ENCODE results near the gene SDF2L1. TPM values are rescaled to one million over a fixed set of nuclear protein-coding genes. Genes with fewer than 3 reads are reported as not detected.

Gene SDF2L1
- total and polyA plus RNA-seq, 9 of the 15 experiments (the other 6 are each of a cell fraction or from before 2014, with no cell fraction given), result 15.1 to 989 (median 124) TPM

DNA sequence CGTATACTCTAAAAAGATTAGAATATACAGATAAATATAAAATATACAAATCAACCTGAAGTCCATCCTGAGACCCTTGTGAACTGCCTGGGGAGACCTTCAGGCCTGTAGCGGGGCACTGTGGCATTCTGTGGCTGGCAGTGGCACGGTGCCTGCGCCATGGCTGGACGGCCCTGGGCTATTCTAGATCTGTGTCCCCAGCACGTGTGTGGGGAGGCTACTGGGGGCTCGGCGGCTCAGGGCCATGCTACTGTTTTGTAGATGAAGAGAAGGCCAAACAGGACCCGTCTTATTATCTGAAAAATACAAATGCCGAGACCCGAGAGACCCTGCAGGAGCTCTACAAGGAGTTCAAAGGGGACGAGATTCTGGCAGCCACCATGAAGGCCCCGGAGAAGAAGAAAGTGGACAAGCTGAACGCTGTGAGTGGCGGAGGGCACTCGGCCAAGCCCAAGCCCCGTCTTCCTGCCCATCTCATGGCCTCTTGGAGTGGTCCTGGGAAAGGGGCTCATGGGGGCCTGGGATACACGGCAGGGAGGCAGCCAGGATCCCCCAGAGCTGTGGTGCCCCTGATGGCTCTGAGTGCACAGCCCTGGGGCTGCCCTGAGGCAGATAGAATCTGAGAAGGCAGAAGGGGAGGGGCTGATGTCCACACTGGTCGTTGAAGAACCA is 42.5 kb downstream of the SDF2L1 start (continued):
- TF ChIP-seq IRF2 (CRISPR knock-in tag; IDR thresholded peaks at IDR 0.05) (peak; percentile 66; the same call in 1 of the 2 replicates), NCOA4 (IDR thresholded peaks at IDR 0.05; ENCODE audit: partially characterized antibody) (no peak), CAMTA2 (CRISPR knock-in tag; conservative IDR thresholded peaks at IDR 0.05) (peak; percentile 66; the same call in 1 of the 2 replicates), MAFG (tag; conservative IDR thresholded peaks at IDR 0.05) (no peak), WHSC1 (IDR thresholded peaks at IDR 0.05; ENCODE audit: low read length) (peak; percentile 39), ETV1 (tag; conservative IDR thresholded peaks at IDR 0.05; ENCODE audit: low read depth) (no peak), PML (IDR thresholded peaks at IDR 0.05; ENCODE audit: low read length) (peak; percentile 11; the same call in 1 of the 2 replicates), NFE2 (IDR thresholded peaks at IDR 0.05; ENCODE audit: low read depth) (no peak)
- TF ChIP-seq, protein P1, sequence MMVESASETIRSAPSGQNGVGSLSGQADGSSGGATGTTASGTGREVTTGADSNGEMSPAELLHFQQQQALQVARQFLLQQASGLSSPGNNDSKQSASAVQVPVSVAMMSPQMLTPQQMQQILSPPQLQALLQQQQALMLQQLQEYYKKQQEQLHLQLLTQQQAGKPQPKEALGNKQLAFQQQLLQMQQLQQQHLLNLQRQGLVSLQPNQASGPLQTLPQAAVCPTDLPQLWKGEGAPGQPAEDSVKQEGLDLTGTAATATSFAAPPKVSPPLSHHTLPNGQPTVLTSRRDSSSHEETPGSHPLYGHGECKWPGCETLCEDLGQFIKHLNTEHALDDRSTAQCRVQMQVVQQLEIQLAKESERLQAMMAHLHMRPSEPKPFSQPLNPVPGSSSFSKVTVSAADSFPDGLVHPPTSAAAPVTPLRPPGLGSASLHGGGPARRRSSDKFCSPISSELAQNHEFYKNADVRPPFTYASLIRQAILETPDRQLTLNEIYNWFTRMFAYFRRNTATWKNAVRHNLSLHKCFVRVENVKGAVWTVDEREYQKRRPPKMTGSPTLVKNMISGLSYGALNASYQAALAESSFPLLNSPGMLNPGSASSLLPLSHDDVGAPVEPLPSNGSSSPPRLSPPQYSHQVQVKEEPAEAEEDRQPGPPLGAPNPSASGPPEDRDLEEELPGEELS (CRISPR knock-in tag; IDR thresholded peaks at IDR 0.05; ENCODE audit: borderline replicate concordance), result no peak
- TF ChIP-seq, protein P2, sequence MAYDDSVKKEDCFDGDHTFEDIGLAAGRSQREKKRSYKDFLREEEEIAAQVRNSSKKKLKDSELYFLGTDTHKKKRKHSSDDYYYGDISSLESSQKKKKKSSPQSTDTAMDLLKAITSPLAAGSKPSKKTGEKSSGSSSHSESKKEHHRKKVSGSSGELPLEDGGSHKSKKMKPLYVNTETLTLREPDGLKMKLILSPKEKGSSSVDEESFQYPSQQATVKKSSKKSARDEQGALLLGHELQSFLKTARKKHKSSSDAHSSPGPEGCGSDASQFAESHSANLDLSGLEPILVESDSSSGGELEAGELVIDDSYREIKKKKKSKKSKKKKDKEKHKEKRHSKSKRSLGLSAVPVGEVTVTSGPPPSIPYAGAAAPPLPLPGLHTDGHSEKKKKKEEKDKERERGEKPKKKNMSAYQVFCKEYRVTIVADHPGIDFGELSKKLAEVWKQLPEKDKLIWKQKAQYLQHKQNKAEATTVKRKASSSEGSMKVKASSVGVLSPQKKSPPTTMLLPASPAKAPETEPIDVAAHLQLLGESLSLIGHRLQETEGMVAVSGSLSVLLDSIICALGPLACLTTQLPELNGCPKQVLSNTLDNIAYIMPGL (CRISPR knock-in tag; IDR thresholded peaks at IDR 0.05), result 0 out of 2 replicates have a peak, but pooled peaks have one; percentile 26
- TF ChIP-seq, protein P3, sequence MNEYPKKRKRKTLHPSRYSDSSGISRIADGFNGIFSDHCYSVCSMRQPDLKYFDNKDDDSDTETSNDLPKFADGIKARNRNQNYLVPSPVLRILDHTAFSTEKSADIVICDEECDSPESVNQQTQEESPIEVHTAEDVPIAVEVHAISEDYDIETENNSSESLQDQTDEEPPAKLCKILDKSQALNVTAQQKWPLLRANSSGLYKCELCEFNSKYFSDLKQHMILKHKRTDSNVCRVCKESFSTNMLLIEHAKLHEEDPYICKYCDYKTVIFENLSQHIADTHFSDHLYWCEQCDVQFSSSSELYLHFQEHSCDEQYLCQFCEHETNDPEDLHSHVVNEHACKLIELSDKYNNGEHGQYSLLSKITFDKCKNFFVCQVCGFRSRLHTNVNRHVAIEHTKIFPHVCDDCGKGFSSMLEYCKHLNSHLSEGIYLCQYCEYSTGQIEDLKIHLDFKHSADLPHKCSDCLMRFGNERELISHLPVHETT (CRISPR knock-in tag; conservative IDR thresholded peaks at IDR 0.05 in 1 of 2, IDR thresholded peaks at IDR 0.05 in 1 of 2), result peak in 1 of 2 experiments; percentile 56; a peak in 1 of 4 replicates
- TF ChIP-seq, protein P4, sequence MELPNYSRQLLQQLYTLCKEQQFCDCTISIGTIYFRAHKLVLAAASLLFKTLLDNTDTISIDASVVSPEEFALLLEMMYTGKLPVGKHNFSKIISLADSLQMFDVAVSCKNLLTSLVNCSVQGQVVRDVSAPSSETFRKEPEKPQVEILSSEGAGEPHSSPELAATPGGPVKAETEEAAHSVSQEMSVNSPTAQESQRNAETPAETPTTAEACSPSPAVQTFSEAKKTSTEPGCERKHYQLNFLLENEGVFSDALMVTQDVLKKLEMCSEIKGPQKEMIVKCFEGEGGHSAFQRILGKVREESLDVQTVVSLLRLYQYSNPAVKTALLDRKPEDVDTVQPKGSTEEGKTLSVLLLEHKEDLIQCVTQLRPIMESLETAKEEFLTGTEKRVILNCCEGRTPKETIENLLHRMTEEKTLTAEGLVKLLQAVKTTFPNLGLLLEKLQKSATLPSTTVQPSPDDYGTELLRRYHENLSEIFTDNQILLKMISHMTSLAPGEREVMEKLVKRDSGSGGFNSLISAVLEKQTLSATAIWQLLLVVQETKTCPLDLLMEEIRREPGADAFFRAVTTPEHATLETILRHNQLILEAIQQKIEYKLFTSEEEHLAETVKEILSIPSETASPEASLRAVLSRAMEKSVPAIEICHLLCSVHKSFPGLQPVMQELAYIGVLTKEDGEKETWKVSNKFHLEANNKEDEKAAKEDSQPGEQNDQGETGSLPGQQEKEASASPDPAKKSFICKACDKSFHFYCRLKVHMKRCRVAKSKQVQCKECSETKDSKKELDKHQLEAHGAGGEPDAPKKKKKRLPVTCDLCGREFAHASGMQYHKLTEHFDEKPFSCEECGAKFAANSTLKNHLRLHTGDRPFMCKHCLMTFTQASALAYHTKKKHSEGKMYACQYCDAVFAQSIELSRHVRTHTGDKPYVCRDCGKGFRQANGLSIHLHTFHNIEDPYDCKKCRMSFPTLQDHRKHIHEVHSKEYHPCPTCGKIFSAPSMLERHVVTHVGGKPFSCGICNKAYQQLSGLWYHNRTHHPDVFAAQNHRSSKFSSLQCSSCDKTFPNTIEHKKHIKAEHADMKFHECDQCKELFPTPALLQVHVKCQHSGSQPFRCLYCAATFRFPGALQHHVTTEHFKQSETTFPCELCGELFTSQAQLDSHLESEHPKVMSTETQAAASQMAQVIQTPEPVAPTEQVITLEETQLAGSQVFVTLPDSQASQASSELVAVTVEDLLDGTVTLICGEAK (IDR thresholded peaks at IDR 0.05), result no peak
- TF ChIP-seq, protein P4 (CRISPR knock-in tag; IDR thresholded peaks at IDR 0.05), result peak; percentile 60; the same call in 1 of the 2 replicates
